ENCODE measurements around the gene TRIP4. TPM values are rescaled to one million over a fixed set of nuclear protein-coding genes. Genes with fewer than 3 reads are reported as not detected.

Gene TRIP4
- total RNA-seq, 1 experiment from 2014 or later, result 18.3 TPM

DNA sequence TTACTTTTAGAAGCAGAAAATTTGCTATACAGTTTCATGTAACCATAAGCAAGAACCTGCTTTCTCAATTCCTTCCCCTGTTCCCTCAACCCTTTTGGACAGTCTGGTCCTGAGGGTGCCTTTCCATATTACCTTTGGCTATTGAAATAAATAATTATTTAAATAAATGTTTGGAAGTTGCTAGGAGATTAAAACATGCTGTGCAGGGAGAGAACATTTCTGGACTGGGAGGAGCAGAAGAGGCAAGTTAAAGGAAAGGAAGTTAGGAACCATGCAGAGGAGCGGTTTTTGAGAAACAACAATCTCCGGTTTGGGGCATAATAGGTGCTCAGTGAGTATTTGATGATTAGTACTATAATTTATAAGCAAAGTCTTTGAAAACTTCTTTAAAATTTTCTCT, 114.5 kb downstream of the TRIP4 start:
- peaks cover 48% of the 10 kb centered on the region for H3K79me2 ChIP-seq (ENCODE audit: insufficient read depth, low read length)

DNA sequence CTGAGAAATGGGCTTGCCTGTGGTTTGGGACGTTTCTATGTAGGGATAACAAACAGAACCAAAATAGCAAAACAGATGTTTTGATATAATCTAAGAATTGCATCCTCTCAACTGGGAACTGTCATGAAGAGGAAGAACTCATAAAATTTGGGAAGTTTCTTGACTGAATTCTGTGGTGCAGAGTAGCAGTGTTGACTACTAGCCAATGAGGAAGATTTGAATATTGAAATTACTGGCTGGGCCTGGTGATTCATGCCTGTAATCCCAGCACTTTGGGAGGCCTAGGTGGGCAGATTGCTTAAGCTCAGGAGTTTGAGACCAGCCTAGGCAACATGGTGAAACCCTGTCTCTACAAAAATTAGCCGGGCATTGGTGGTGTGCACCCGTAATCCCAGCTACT, 114.9 kb downstream of the TRIP4 start:
- DNase-seq (ENCODE audit: low read depth, low spot score) (no peak), ATAC-seq (no peak)
- Histone ChIP-seq H3K27ac (ENCODE audit: low read depth, low read length) (no peak overlapping the region), H3K4me1 (ENCODE audit: control insufficient read depth in 1 of 2, insufficient read depth in 2 of 2, low read length in 2 of 2) (no peaks in the 10 kb centered on the region), H4K20me1 (ENCODE audit: insufficient read depth) (no peaks in the 10 kb centered on the region; the same call in none of the 2 replicates), H3K9ac (ENCODE audit: low read length) (no peak overlapping the region), H3K9me2 (ENCODE audit: insufficient read depth) (no peaks in the 10 kb centered on the region), H2AFZ (ENCODE audit: low read depth, low read length, poor library complexity, severe bottlenecking) (no peak overlapping the region), H3K4me3 (replicated peaks in 1 of 2; ENCODE audit: low read depth in 1 of 2, low read length in 2 of 2) (no peak overlapping the region), H3K79me2 (ENCODE audit: insufficient read depth, low read length) (peaks cover 52% of the 10 kb centered on the region), H3K4me2 (ENCODE audit: low read length) (no peak overlapping the region), H3K27me3 (ENCODE audit: insufficient read depth, low read length) (no peaks in the 10 kb centered on the region), H3K9me3 (ENCODE audit: control insufficient read depth in 1 of 2, insufficient read depth in 1 of 2, low read depth in 1 of 2, low read length in 2 of 2) (no peaks in the 10 kb centered on the region), H3K36me3 (ENCODE audit: control insufficient read depth in 1 of 2, insufficient read depth in 2 of 2, low read length in 2 of 2) (peaks cover 23 to 26% of the 10 kb centered on the region in 2 experiments; a peak in 3 of 4 replicates)
- ChIA-PET POLR2A (no interaction called here), RAD21 (ENCODE audit: low non-redundant PET in 1 of 2, low total read pairs in 2 of 2, uncharacterized antibody in 2 of 2, unreplicated experiment in 2 of 2) (no interaction called here), CTCF (no interaction called here)
- TF ChIP-seq ZNF274 (IDR thresholded peaks at IDR 0.05; ENCODE audit: low read depth, low read length), result no peak
- no peak for TF ChIP-seq EZH2 (IDR thresholded peaks at IDR 0.05)
- TF ChIP-seq ZFX (IDR thresholded peaks at IDR 0.05), result no peak
- TF ChIP-seq ELF1 (IDR thresholded peaks at IDR 0.05; ENCODE audit: borderline replicate concordance, low read depth), result no peak
- no peak for TF ChIP-seq RAD21 (IDR thresholded peaks at IDR 0.05; ENCODE audit: low read depth)
- TF ChIP-seq TCF7L2 (IDR thresholded peaks at IDR 0.05; ENCODE audit: borderline replicate concordance, extremely low read depth, insufficient read depth, insufficient read length), result no peak
- TF ChIP-seq SIN3A (IDR thresholded peaks at IDR 0.05; ENCODE audit: low read depth), result no peak
- TF ChIP-seq POLR2AphosphoS5 (IDR thresholded peaks at IDR 0.05; ENCODE audit: low read depth, low read length), result no peak
- TF ChIP-seq, protein P1, sequence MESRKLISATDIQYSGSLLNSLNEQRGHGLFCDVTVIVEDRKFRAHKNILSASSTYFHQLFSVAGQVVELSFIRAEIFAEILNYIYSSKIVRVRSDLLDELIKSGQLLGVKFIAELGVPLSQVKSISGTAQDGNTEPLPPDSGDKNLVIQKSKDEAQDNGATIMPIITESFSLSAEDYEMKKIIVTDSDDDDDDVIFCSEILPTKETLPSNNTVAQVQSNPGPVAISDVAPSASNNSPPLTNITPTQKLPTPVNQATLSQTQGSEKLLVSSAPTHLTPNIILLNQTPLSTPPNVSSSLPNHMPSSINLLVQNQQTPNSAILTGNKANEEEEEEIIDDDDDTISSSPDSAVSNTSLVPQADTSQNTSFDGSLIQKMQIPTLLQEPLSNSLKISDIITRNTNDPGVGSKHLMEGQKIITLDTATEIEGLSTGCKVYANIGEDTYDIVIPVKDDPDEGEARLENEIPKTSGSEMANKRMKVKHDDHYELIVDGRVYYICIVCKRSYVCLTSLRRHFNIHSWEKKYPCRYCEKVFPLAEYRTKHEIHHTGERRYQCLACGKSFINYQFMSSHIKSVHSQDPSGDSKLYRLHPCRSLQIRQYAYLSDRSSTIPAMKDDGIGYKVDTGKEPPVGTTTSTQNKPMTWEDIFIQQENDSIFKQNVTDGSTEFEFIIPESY (IDR thresholded peaks at IDR 0.05; ENCODE audit: extremely low read depth, insufficient replicate concordance, low read length), result no peak
- TF ChIP-seq SP1 (IDR thresholded peaks at IDR 0.05; ENCODE audit: low read depth), result no peak
- no peak for TF ChIP-seq JUND (IDR thresholded peaks at IDR 0.05)
- no peak for TF ChIP-seq CEBPB (IDR thresholded peaks at IDR 0.05; ENCODE audit: low read depth)
- TF ChIP-seq, protein P2, sequence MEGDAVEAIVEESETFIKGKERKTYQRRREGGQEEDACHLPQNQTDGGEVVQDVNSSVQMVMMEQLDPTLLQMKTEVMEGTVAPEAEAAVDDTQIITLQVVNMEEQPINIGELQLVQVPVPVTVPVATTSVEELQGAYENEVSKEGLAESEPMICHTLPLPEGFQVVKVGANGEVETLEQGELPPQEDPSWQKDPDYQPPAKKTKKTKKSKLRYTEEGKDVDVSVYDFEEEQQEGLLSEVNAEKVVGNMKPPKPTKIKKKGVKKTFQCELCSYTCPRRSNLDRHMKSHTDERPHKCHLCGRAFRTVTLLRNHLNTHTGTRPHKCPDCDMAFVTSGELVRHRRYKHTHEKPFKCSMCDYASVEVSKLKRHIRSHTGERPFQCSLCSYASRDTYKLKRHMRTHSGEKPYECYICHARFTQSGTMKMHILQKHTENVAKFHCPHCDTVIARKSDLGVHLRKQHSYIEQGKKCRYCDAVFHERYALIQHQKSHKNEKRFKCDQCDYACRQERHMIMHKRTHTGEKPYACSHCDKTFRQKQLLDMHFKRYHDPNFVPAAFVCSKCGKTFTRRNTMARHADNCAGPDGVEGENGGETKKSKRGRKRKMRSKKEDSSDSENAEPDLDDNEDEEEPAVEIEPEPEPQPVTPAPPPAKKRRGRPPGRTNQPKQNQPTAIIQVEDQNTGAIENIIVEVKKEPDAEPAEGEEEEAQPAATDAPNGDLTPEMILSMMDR (IDR thresholded peaks at IDR 0.05 in 2 of 3, conservative IDR thresholded peaks at IDR 0.05 in 1 of 3; ENCODE audit: borderline replicate concordance in 1 of 3, insufficient read depth in 1 of 3, low read depth in 2 of 3, low read length in 2 of 3), result no peak
- TF ChIP-seq, protein P3, sequence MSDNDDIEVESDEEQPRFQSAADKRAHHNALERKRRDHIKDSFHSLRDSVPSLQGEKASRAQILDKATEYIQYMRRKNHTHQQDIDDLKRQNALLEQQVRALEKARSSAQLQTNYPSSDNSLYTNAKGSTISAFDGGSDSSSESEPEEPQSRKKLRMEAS (IDR thresholded peaks at IDR 0.05), result no peak
- no TSS peak for BruUV-seq (replicated peaks)
- intact Hi-C loops (cut with micrococcal nuclease), result no loop called here

More for the DNA sequence above, 114.5 kb downstream of the TRIP4 start:
- no peak overlapping the region for H2AFZ ChIP-seq (ENCODE audit: low read depth, low read length, poor library complexity, severe bottlenecking)
- BruUV-seq (replicated peaks), result no TSS peak
- peaks cover 23 to 26% of the 10 kb centered on the region in 2 experiments; a peak in 3 of 4 replicates for H3K36me3 ChIP-seq (ENCODE audit: control insufficient read depth in 1 of 2, insufficient read depth in 2 of 2, low read length in 2 of 2)
- POLR2A ChIA-PET, result no interaction called here
- RAD21 ChIA-PET (ENCODE audit: low non-redundant PET in 1 of 2, low total read pairs in 2 of 2, uncharacterized antibody in 2 of 2, unreplicated experiment in 2 of 2), result no interaction called here
- CTCF ChIA-PET, result no interaction called here
- H3K4me2 ChIP-seq (ENCODE audit: low read length), result no peak overlapping the region
- no peak for TF ChIP-seq POLR2AphosphoS5 (IDR thresholded peaks at IDR 0.05; ENCODE audit: low read depth, low read length)
- DNase-seq (ENCODE audit: low read depth, low spot score) (no peak), ATAC-seq (no peak)
- H3K4me1 ChIP-seq (ENCODE audit: control insufficient read depth in 1 of 2, insufficient read depth in 2 of 2, low read length in 2 of 2), result no peaks in the 10 kb centered on the region
- no peak overlapping the region for H3K9ac ChIP-seq (ENCODE audit: low read length)
- no peaks in the 10 kb centered on the region for H3K27me3 ChIP-seq (ENCODE audit: insufficient read depth, low read length)
- no peaks in the 10 kb centered on the region; the same call in none of the 2 replicates for H4K20me1 ChIP-seq (ENCODE audit: insufficient read depth)
- no peaks in the 10 kb centered on the region for H3K9me3 ChIP-seq (ENCODE audit: control insufficient read depth in 1 of 2, insufficient read depth in 1 of 2, low read depth in 1 of 2, low read length in 2 of 2)
- no peak overlapping the region for H3K4me3 ChIP-seq (replicated peaks in 1 of 2; ENCODE audit: low read depth in 1 of 2, low read length in 2 of 2)
- H3K27ac ChIP-seq (ENCODE audit: low read depth, low read length), result no peak overlapping the region
- no peaks in the 10 kb centered on the region for H3K9me2 ChIP-seq (ENCODE audit: insufficient read depth)
- intact Hi-C loops (cut with micrococcal nuclease), result no loop called here

Measured in HCT116 (cell line).